ENCODE measurements around the gene MYCT1.

The MYCT1 gene

DNA sequence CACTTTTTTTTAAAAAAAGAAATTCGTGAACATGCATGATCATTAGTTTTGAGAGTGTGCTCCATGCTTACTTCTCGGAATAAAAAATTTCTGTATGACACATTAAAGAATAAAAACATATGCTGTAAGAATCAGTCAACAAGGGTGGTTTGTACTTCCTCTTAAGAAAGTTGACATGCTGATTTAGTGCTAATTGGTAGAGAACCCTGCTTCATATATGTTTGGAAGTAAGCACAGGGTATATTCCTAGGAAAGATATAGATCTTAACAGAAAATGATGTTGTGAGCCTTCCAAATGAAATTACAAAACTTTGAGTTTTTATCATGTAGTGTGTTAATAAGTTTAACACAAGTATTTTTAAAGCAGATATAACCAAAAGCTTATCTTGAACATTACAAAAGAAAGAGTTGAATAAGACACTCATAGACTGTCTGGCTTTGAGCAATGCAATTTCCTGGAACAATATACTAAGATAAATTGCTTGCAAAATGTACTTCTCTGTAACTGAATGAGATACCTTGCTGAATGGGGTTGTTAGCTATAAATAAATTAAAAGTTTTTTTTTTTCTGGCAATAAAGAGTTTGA, 39.1 kb downstream of the MYCT1 start:
- TF ChIP-seq CTCF (IDR thresholded peaks at IDR 0.05; ENCODE audit: low read depth, low read length), result no peak
- in situ Hi-C loops (cut with HindIII; ENCODE audit: low sequenced_read_pairs), result no loop called here
- no peak overlapping the region for H3K4me3 ChIP-seq (ENCODE audit: low read depth, low read length)
- no peak for DNase-seq (ENCODE audit: low read depth, low spot score)

- no peak overlapping the region for H3K4me3 ChIP-seq (ENCODE audit: low read depth, low read length)
- DNase-seq (ENCODE audit: low read depth, low spot score), result peak; percentile 1
- no peak for TF ChIP-seq CTCF (IDR thresholded peaks at IDR 0.05; ENCODE audit: low read depth, low read length)
- in situ Hi-C loops (cut with HindIII; ENCODE audit: low sequenced_read_pairs), result no loop called here
Measured at GRCh38 chr6:152745509-152746171, 47.9 kb downstream of the MYCT1 start.

DNA sequence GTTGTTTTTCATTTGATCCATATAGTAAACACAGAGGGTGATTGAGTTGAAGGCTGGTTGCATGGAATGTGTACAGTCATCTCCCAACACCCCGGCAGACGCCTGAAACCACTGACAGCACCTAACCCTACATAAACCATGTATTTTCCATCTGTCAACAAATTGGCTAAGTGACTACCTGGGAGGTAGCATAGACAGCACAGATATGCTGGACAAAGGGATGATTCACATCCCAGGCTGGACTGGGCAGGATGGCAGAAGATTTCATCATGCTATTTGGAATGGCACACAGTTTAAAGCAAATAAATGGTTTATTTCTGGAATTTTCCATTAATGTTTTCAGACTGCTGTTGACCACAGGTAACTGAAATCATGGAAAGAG, 48.5 kb downstream of the MYCT1 start:
- peak; percentile 27 for DNase-seq (ENCODE audit: low read depth, low spot score)
- TF ChIP-seq CTCF (IDR thresholded peaks at IDR 0.05; ENCODE audit: low read depth, low read length), result no peak
- in situ Hi-C loops (cut with HindIII; ENCODE audit: low sequenced_read_pairs), result no loop called here
- H3K4me3 ChIP-seq (ENCODE audit: low read depth, low read length), result no peak overlapping the region

GRCh38 chr6:152748843-152749242, 51.1 kb downstream of the MYCT1 start:
- no peak for TF ChIP-seq CTCF (IDR thresholded peaks at IDR 0.05; ENCODE audit: low read depth, low read length)
- in situ Hi-C loops (cut with HindIII; ENCODE audit: low sequenced_read_pairs), result no loop called here
- DNase-seq (ENCODE audit: low read depth, low spot score), result peak; percentile 21
- H3K4me3 ChIP-seq (ENCODE audit: low read depth, low read length), result no peak overlapping the region

DNA sequence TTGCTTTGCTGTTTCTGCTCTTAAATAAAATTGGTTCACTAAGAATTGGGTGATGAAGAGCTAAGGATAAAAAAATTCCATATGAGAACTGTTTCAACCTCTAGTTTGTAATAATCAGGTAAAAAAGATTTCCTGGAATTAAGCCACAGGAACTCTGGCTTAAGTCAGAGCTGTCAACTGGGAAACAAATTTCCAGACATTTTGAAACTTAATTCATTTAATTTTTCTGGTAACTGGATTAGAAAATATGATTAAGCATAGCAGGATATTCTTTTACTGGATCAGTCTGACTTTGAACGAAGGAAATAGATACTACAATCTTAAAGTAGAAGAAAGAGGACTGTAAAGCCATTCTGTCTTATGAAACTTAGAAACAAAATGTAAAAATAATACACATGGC, 51.6 kb downstream of the MYCT1 start:
- H3K4me3 ChIP-seq (ENCODE audit: low read depth, low read length), result no peak overlapping the region
- DNase-seq (ENCODE audit: low read depth, low spot score), result no peak
- in situ Hi-C loops (cut with HindIII; ENCODE audit: low sequenced_read_pairs), result no loop called here
- TF ChIP-seq CTCF (IDR thresholded peaks at IDR 0.05; ENCODE audit: low read depth, low read length), result no peak

DNA sequence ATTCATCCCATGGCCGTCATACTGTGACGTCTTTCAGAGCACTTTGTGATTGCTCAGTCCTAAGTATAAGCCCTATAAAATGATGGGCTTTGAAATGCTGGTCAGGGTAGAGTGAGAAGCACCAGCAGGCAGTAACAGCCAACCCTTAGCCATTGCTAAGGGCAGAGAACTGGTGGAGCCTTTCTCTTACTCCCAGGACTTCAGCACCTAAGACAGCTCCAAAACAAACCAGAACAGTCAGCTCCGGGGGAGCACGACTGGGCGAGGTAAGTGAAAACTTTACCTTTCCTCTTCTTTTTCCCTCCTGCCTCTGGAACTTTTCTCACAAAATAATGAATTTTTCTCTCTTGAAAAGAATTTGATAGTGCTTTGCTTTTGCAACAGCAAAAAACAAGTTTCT, 53.0 kb downstream of the MYCT1 start, which contains the start of gene VIP:
TSS of gene VIP (plus strand) at position 104 of the 400 bp plus-strand sequence. CDS start 1,381 bp downstream, outside the sequence.
- H3K4me3 ChIP-seq (ENCODE audit: low read depth, low read length), result no peak within 1 kb of the TSS
- in situ Hi-C loops (cut with HindIII; ENCODE audit: low sequenced_read_pairs), result no loop called here
- DNase-seq (ENCODE audit: low read depth, low spot score), result peak; percentile 46
- no peak for TF ChIP-seq CTCF (IDR thresholded peaks at IDR 0.05; ENCODE audit: low read depth, low read length)
